OCI-M1 (cell line): ENCODE data around the gene LTBP3.
"Not testable (repeated sequence)": the region's sequence is repeated elsewhere in the genome, so short reads cannot be mapped to it uniquely, and the experiment has no call there.

Experiments used
- DNase-seq: peaks from one replicate; lab custom pipeline; 2025; lab: John Stamatoyannopoulos, UW

The LTBP3 gene

DNA sequence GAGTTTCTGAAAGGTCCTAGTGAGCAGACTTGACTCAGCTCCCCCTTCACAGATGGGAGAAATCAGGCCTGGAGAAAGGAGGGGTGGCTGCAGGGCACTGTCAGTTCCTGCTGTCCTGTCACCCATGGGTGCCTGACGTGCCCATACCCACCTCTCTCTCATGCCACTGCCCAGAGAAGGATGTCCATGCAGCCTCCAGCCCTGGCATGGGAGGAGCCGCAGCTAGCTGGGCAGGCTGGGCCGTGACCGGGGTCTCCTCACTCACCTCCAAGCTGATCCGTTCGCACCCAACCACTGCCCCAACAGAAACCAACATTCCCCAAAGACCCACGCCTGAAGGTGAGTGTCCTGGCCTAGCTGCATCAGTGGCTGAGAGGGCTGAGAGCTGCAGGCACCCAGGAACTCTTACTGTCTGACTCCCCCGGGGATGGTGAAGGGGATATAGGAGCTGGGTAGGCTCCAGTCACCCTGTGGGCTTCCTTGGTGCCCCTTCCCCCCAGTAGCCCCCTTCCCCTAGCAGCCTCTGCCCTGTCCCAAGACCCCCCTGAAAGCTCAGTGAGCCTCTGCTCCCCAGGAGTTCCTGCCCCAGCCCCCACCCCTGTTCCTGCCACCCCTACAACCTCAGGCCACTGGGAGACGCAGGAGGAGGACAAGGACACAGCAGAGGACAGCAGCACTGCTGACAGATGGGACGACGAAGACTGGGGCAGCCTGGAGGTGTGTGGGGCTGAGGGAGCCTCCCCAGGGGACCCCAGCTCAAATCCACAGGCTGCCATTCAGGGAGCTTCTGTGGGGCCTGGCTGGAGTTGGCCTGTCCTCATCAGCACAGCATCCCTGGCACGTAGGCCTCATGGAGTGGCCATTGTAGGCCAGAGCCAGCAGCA is 21.5 kb downstream of the LTBP3 start:
- no peak for DNase-seq

DNA sequence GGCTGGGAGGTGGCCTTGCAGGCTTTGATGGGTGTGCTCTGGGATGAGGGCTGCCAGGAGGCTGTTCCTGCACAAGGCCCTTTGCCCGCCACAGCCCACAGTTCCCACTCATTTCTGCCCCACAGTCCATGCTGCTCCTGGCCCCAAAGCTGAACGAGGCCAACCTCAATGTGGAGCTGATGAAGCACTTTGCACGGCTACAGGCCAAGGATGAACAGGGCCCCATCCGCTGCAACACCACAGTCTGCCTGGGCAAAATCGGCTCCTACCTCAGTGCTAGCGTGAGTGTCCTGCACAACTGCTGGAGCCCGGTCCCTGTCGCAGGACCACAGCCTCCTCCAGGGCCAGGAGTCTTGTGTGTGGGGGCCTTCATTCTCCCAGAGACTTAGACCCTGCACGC is 23.1 kb downstream of the LTBP3 start:
- DNase-seq: no peak

DNA sequence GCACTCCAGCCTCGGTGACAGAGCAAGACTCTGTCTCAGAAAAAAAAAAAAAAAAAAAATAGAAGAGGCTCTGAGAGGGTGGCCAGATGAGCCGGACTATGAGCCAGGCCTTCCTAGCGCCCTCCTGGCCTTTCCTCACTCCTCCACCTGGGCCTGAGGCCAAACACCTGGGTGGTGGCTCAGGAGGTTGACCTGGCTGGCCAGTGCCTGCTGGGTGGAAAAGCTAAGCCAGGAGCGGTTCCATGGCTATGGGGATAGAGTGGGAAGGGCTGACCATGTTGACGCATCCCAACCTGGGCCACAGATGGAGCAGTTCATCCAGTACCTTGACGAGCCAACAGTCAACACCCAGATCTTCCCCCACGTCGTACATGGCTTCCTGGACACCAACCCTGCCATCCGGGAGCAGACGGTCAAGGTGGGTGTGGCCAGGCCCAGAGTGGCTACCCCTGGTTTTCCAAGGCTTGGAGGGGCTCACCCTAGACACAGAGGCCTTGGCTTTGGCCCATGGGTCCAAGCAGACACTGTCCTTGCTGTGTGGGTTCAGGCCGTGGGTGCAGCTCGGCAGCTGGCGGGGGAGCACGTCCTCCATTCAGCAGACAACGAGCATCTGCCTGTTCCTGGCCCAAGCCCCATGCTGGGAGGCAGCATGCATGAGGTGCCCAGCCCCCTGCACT is 25.6 kb downstream of the LTBP3 start:
- DNase-seq: no peak

DNA sequence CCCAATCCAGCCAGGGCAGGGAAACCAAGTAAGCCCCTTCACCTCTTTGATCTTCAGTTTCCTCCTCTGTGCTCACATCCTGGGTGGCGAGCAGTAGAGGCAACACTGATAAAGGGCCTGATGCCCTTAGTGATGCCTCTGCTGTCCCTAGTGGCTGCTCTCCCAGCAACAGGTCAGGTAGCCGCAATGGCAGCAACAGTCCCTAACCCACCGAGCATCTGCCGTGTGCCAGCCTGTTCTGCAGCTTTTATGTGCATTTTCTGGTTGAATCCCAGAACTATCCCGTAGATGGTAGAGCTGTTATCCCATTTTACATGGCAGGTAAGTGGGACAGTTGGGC is 28.0 kb downstream of the LTBP3 start:
- DNase-seq: no peak

DNA sequence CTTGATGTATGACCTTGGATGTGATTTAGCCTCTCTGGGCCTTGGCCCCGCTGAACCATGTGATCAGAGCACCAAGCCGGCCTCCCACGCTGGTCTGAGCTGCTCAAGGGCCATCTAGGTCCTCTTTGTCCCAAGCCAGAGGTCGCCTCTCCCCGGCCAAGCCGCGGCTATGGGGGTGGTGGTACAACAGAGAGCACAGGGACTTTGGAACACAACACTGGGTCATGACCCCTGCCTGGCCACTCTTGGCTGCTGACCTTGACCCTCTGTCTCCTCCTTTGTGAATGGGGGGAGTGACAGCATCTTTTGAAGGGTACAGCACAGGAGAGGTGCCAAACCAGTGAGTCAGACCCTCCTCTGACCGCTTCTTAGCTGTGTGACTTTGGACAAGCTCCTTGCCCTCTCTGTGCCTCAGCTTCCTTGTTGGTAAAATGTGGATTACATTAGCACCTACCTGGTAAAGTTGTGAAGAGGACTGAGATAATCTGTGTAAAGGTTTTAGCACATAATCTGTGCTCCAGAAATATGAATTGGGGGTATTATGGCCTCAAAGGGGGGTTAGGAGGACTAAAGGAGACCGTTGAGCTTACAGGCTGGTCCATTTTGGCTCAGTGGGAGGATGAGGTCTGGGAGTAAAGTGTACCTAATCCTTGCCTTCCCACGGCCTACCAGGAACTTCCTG is 28.5 kb downstream of the LTBP3 start:
- no peak for DNase-seq

DNA sequence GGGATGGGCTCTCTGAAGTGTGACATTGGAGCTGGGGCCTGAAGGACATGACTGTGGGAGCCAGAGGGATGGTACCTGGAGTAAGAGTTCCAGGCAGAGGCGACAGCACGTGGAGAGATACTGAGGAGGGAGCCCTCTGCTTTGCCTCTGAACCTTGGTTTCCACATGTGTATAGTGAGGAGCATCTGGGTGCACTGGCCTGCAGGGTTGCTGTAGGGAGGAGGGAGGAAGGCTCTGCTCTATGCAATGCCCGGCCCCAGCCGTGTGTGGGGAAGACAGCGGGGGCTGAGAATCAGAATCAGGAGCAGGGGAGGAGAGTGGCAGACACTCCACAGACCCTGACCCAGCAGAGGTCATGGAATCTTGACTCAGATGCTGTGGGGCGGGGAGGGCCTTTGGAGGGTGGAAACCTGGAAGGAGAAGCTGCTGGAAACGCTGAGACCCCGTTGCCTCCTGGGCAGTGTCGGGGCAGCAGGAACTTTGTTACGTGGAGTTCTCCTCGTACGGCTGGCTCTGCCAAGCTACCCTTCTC is 29.3 kb downstream of the LTBP3 start:
- no peak for DNase-seq

DNA sequence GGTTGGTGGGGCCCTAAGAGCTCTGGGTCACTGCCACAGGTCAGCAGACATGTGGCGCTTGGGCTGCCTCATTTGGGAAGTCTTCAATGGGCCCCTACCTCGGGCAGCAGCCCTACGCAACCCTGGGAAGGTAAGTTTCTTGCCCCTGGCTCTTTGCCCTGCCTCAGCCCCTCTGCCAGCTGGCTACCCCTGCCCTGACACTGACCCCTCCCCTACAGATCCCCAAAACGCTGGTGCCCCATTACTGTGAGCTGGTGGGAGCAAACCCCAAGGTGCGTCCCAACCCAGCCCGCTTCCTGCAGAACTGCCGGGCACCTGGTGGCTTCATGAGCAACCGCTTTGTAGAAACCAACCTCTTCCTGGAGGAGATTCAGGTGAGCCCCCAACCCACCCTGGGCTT is 31.4 kb downstream of the LTBP3 start:
- no peak for DNase-seq

DNA sequence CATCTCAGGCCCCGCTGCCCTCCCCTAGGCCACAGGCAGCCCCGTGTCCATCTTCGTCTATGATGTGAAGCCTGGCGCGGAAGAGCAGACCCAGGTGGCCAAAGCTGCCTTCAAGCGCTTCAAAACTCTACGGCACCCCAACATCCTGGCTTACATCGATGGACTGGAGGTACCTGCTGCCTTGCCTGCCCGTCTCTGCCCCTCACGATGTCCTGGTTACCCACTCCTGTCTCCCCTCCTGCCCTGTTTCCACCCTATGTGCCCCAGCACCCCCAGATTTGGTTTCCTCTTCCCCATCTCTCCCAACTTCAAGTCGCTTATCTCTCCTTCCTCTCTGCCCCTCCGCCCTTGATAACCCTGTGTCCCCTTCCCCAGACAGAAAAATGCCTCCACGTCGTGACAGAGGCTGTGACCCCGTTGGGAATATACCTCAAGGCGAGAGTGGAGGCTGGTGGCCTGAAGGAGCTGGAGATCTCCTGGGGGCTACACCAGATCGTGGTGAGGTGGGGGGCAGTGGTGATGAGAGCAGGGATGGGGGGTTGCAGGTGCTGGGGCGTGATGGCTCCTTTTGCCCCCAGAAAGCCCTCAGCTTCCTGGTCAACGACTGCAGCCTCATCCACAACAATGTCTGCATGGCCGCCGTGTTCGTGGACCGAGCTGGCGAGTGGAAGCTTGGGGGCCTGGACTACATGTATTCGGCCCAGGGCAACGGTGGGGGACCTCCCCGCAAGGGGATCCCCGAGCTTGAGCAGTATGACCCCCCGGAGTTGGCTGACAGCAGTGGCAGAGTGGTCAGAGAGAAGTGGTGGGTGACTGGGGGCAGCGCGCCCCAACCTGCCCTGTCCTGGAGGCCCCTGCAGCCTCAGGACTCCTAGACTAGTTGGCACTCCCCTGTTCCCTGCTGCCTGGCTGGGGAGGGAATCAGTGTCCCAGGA is 32.3 kb downstream of the LTBP3 start:
- DNase-seq: no peak

DNA sequence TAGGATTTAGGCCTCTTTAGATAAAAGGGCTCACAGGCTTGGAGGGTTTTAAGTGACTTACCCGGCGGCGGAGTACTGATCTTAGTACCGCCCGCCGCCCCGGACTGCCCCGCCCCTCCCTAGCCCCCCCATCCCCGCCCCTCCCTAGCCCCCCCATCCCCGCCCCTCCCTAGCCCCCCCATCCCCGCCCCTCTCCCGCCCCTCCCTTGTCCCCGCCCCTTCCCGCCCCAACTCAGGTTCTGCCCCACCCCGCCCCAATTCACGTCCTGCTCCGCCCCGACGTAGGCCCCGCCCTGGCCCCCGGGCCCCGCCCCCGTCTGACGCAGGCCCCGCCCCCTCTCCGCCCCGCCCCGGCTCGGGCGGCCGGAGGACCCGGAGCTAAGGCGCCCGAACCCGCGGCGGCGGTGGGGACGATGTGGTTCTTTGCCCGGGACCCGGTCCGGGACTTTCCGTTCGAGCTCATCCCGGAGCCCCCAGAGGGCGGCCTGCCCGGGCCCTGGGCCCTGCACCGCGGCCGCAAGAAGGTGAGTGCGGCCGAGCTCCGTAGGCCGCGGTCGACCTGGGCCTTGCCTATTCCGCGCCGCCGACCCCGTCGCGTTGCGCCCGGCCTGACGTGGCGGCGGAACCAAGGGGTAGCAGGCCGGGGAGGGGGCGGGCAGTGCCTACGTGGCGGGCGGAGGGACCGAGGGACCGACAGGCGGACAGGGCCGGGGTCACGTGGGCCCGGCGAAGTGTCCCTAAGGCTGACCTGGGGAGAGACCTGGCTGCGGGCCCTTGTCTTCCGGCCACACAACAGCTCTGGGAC is 33.2 kb downstream of the LTBP3 start, which contains the start of gene SCYL1:
Gene SCYL1, plus strand, starts transcription at position 343 of the 805 bp plus-strand sequence. Its CDS starts 71 bp downstream, at position 414.
- DNase-seq: peak; percentile 75

DNA sequence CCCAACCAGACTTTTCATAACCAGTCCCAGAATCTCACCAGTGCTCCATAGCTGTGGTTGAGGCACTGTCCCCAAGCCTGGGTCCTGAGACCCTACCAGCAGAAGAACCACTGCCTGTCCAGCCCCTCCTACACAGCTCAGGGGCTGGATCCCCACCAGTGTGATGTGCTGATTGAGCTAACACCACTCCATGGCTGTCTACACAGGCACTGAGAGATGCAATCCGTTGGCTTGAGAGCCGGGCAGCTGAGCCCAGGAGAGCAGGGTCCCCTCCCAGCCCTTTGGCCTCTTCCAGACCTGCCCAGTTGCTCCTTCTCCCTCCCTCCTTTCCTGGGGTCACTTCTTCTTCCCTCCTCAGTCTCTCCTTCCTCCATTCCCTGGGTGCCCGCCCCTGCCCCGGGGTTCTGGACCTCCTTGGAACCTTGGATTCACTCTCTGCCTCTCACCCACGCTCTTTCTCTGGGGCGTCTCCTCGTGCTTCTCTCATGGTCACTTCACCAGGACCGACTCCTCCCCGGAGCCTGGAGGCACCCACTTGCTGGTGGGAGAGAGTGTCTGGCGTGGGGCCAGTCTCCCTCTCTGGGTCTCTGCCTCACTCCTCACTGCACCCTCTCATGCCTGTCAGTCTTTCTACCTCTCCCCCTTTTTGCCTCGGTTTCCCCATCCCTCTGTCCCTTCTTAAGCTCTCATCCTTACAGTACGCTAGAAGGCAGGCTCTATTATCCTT is 34.0 kb downstream of the LTBP3 start:
- no peak for DNase-seq

DNA sequence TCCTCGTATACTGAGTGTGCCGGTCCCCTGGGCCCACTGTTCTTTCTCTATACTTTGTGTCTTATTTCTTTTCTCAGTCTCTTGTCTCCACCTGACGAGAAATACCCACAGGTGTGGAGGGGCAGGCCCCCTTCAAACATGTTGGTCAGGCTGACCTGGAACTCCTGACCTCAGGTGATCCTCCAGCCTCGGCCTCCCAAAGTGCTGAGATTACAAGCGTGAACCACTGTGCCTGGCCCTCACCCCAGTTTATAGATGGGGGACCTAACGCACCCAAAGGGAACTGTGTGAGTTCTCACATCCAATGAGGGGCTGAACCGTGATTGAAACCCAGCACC is 34.6 kb downstream of the LTBP3 start:
- DNase-seq: not testable (repeated sequence)

DNA sequence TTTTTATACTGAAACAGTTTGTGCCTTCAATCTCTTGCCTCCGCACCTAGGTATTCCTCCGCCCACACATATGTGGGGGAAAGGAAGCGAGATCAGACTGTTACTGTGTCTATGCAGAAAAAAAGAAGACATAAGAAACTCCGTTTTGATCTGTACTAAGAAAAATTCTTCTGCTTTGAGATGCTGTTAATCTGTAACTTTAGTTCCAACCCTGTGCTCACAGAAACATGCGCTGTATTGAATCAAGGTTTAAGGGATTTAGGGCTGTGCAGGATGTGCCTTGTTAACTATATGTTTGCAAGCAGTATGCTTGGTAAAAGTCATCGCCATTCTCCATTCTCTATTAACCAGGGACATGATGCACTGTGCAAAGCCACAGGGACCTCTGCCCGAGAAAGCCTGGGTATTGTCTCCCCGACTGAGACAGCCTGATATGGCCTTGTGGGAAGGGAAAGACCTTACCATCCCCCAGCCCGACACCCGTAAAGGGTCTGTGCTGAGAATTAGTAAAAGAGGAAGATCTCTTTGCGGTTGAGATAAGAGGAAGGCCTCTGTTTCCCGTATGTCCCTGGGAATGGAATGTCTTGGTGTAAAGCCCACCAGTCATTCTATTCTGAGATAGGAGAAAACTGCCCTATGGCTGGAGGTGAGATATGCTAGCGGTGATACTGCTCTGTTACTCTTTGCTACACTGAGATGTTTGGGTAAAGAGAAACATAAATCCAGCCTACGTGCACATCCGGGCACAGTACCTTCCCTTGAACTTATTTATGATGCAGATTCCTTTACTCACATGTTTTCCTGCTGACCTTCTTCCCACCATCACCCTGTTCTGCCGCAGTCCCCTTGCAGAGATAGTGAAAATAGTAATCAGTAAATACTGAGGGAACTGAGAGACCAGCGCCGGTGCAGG is 35.2 kb downstream of the LTBP3 start:
- peak; percentile 97 for DNase-seq

DNA sequence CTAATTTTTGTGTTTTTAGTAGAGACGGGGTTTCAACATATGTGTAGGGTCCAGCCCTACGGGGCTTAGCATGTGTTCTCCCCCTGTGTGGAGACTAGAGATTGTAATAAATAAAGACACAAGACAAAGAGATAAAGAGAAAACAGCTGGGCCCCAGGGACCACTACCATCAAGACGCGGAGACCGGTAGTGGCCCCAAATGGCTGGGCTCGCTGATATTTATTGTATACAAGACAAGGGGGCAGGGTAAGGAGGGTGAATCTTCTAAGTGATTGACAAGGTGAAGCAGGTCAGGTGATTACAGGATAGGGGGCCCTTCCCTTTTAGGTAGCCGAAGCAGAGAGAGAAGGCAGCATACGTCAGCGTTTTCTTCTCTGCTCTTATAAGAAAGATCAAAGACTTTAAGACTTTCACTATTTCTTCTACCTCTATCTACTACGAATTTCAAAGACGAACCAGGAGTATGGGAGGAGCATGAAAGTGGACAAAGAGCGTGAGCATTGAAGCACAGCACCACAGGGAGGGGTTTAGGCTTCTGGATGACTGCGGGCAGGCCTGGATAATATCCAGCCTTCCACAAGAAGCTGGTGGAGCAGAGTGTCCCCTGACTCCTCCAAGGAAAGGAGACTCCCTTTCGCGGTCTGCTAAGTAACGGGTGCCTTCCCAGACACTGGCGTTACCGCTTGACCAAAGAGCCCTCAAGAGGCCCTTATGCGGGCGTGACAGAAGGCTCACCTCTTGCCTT is 36.2 kb downstream of the LTBP3 start:
- DNase-seq: not testable (repeated sequence)

DNA sequence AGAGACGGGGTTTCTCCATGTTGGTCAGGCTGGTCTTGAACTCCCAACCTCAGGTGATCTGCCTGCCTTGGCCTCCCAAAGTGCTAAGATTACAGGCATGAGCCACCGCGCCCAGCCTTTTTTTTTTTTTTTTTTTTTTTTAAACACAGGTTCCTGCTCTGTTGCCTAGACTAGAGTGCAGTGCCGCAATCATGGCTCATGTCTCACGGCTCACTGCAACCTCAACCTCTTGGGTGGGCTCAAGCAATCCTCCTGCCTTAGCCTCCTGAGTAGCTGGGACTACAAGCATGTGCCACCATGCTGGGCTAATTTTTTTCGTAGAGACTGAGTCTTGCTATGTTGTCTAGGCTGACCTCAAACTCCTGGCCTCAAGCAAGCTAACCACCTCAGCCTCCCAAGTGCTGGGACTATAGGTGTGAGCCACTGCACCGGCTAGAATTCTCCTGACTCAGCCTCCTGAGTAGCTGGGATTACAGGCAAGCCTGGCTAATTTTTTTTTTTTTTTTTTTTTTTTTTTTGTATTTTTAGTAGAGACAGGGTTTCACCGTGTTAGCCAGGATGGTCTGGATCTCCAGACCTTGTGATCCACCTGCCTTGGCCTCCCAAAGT is 39.1 kb downstream of the LTBP3 start:
- not testable (repeated sequence) for DNase-seq

DNA sequence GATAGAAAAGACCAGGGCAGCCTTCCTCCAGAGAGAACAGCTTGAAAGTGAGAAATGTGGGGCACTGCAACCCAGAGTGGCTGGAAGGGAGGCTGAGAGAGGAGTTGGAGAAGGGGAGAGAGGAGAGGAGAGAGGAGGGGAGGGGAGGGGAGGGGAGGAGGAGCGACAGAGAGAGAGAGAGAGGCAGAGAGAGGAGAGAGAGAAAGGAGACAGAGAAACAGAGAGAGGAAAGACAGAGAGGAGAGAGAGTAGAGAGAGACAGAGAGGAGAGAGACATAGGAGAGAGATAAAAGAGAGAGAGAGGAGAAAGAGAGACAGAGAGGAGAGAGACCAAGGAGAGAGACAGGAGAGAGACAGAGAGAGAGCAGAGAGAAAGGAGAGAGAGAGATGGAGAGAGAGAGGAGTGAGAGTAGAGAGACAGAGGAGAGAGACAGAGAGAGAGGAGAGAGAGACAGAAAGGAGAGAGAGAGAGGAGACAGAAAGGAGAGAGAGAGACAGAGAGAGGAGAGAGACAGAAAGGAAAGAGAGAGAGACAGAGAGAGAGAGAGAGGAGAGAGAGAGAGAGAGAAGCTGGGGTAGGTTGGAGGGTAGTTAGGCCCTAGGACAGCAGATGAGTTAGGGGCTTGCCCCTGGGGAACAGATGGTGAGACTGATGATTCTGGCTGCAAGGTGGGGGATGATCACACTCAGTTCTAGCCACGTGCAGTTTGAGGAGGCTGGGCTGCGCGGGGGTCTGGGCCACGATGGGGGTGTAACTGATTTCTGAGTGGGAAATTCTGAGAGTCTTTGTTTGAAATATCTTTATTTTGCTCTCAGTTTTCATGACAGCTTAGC is 41.8 kb downstream of the LTBP3 start:
- DNase-seq: no peak

DNA sequence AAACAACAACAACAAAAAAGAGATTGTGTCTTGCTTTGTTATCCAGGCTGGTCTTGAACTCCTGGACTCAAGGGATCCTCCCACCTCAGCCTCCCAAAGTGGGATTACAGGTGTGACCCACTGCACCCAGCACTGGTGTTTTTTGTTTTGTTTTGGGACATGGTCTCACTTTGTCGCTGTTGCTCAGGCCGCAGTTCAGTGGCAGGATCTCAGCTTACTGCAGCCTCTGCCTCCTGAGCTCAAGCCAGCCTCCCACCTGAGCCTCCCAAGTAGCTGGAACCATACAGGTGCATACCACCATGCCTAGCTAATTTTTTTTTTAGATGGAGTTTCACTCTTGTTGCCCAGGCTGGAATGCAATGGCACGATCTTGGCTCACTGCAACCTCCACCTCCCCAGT is 45.8 kb downstream of the LTBP3 start:
- DNase-seq: not testable (repeated sequence)
